ENCODE results near the gene KRT75.

DNA sequence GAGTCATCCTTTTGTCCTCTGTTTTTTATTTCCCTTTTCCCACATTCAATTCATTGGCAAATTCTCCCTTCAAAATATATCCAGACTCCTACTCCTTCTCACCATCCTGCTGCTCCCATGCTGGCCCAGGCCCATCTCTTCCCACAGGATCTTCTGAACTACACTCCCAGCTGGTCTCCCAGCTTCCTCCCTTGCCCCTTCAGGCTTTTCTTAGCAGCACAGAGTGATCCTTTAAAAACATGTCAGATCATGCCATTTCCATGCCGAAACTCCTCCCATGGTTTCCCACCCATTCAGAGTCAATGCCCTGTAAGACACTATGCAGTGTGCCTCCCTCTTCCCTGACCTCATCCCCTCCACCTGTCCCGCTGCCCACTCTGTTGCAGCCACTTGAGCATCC lies 46.3 kb downstream of the KRT75 start:
- TF ChIP-seq POLR2A (IDR thresholded peaks at IDR 0.05; ENCODE audit: low read depth, low read length) (no peak), POU2F2 (IDR thresholded peaks at IDR 0.05; ENCODE audit: low read depth, low read length) (no peak)

Data from GM12891 (cell line).